ENCODE measurements around the gene ADRM1.

The ADRM1 gene

DNA sequence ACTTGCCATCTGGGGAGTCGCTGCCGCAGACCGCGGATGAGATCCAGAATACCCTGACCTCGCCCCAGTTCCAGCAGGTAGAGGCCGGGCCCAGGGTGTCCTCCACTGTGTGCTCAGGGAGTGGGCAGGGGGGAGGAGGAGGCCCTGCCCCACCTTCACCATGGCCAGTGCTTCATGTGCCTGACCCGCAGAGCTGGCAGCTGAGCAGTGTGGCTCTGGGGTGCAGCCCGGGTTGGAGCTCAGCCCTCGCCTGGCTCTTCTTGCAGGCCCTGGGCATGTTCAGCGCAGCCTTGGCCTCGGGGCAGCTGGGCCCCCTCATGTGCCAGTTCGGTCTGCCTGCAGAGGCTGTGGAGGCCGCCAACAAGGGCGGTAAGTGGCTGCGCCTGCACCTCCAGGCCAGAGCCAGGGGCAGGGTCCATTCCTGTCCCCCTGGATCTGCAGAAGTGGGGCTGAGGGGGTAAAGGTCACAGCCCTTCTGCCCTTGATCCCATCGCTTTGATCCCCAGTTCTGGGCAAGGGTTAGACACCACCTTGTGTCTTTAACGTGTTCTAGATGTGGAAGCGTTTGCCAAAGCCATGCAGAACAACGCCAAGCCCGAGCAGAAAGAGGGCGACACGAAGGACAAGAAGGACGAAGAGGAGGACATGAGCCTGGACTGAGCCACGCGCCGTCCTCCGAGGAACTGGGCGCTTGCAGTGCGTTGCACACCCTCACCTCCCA, 5.5 kb downstream of the ADRM1 start:
- Mint-ChIP-seq H3K9me3 (no peaks in the 10 kb centered on the region), H3K36me3 (ENCODE audit: low read depth) (peaks cover 10% of the 10 kb centered on the region), H3K4me1 (peaks cover 12% of the 10 kb centered on the region), H3K27me3 (ENCODE audit: low read depth) (no peaks in the 10 kb centered on the region), H3K4me3 (no peak overlapping the region), H3K27ac (no peak overlapping the region)
- TF ChIP-seq, protein P1, sequence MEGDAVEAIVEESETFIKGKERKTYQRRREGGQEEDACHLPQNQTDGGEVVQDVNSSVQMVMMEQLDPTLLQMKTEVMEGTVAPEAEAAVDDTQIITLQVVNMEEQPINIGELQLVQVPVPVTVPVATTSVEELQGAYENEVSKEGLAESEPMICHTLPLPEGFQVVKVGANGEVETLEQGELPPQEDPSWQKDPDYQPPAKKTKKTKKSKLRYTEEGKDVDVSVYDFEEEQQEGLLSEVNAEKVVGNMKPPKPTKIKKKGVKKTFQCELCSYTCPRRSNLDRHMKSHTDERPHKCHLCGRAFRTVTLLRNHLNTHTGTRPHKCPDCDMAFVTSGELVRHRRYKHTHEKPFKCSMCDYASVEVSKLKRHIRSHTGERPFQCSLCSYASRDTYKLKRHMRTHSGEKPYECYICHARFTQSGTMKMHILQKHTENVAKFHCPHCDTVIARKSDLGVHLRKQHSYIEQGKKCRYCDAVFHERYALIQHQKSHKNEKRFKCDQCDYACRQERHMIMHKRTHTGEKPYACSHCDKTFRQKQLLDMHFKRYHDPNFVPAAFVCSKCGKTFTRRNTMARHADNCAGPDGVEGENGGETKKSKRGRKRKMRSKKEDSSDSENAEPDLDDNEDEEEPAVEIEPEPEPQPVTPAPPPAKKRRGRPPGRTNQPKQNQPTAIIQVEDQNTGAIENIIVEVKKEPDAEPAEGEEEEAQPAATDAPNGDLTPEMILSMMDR (IDR thresholded peaks at IDR 0.05; ENCODE audit: unreplicated experiment in 3 of 3): no peak

DNA sequence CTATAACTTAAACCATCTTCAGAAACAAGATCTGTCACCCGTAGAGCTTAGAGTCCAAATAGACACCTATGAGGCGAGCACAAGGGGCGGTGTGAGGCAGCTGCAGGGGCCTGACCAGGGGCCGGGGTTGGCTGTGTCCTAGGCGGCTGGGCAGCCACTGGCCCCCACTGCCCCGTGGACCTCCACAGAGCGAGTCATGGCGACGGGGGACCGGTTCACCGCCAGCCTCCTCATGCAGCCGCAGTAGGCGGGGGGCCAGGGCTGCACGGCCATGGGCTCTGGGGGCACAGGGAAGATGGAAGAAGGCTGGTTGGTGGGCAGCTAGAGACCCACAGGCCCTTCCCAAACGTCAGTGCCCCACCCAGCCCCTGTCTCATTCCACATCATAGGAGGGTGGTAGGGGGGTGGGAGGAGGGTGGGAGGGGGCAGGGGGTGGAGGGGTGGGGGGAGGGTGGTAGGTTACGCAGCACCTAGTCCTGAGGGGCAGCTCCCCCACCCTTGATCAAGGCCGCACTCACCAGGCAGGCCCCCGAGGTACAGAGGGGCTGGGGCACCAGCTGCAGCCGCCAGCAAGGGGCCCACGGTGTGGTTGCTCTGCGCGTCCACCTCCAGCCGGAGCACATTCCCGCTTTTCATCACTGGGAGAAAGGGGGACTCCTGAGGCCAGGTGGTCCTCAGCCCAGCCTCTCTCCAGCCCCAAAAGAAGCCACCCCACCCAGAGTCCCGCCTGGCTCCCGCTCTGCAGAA, 6.6 kb downstream of the ADRM1 start:
- H3K27ac Mint-ChIP-seq: no peak overlapping the region
- H3K4me3 Mint-ChIP-seq: no peak overlapping the region
- TF ChIP-seq, protein P1 (IDR thresholded peaks at IDR 0.05; ENCODE audit: unreplicated experiment in 3 of 3): no peak
- no peaks in the 10 kb centered on the region for H3K27me3 Mint-ChIP-seq (ENCODE audit: low read depth)
- H3K9me3 Mint-ChIP-seq: no peaks in the 10 kb centered on the region
- H3K4me1 Mint-ChIP-seq: peaks cover 5% of the 10 kb centered on the region
- H3K36me3 Mint-ChIP-seq (ENCODE audit: low read depth): peaks cover 10% of the 10 kb centered on the region

DNA sequence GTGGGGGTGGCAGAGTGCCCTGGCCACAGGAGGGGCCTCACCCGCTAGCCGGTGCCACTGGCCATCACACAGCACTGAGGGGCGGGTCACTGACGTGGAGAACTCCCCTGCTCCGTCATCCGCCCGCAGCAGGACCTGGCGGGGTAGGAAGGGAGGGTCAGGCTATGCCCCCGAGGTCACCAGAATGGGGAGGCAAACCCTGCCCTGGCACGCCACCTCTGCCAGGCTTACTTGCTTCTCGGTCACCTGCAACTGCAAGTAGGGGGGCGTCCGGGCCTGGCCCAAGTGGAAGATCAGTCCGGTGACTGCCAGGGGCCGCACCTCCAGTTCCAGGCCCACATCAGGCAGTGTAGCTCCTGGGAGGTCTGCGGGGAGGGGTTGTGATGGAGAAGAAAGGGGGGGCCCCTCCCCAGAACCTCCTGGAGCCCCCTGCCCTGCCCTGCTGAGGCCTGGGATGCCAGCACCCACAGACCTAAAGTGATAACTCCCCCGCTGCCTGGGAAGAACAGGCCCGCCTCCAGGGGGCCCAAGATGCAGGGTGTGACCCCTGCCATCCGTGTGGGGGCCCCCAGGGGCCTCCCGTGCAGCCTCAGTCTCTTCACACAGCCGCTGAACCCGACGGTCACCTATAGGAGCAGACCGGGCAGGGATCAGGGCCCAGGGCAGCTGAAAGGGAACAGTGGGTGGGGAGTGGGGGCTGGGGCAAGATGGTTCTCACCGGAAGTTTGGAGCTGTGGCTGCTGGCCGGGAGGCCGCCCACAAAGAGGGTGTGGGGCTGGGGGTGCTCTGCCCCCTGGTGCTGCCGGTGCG, 7.4 kb downstream of the ADRM1 start:
- H3K36me3 Mint-ChIP-seq (ENCODE audit: low read depth): peaks cover 10% of the 10 kb centered on the region
- H3K27me3 Mint-ChIP-seq (ENCODE audit: low read depth): no peaks in the 10 kb centered on the region
- peaks cover 4% of the 10 kb centered on the region for H3K4me1 Mint-ChIP-seq
- H3K9me3 Mint-ChIP-seq: no peaks in the 10 kb centered on the region
- no peak overlapping the region for H3K4me3 Mint-ChIP-seq
- no peak overlapping the region for H3K27ac Mint-ChIP-seq
- TF ChIP-seq, protein P1 (IDR thresholded peaks at IDR 0.05; ENCODE audit: unreplicated experiment in 3 of 3): no peak

DNA sequence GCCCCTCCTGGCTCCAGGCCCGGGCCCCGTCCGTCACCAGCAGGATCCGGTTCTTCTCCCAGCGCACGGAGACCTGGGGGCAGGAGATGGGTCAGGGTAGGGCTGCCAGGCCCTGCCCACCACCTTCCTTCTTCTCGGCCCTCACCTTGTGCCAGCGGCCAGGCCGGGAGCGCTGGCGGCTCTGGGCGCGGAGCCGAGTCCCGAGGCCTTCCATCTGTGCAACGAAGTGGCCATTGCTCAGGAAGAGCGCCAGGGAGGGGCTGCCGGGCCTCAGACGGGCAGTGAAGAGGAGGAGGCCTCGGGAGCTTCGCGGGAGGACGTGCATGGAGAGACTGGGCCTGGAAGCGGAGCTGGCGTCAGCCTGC, 7.9 kb downstream of the ADRM1 start:
- H3K27ac Mint-ChIP-seq: no peak overlapping the region
- no peak overlapping the region for H3K4me3 Mint-ChIP-seq
- peaks cover 7% of the 10 kb centered on the region for H3K36me3 Mint-ChIP-seq (ENCODE audit: low read depth)
- H3K9me3 Mint-ChIP-seq: no peaks in the 10 kb centered on the region
- H3K27me3 Mint-ChIP-seq (ENCODE audit: low read depth): no peaks in the 10 kb centered on the region
- no peaks in the 10 kb centered on the region for H3K4me1 Mint-ChIP-seq
- TF ChIP-seq, protein P1 (IDR thresholded peaks at IDR 0.05; ENCODE audit: unreplicated experiment in 3 of 3): no peak

DNA sequence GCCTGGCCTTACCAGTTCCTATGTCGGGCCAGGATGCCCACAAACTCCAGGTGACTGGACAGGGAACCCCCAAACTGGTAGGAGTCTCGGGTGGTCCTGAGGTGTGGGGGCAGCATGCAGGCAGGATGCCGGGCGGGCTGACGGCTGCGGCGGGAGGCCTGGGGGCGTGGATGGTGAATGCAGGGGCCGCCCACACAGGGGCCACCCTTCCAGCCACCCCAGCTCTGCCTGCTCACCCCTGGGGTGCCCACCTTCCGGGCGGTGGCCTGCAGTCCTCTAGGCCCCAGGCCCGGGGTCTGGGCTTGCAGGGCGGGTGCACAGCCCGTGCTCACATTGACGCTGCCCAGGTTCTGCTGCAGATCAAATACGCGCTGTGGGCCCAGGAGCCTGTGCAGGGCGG, 8.4 kb downstream of the ADRM1 start:
- no peaks in the 10 kb centered on the region for H3K27me3 Mint-ChIP-seq (ENCODE audit: low read depth)
- no peaks in the 10 kb centered on the region for H3K9me3 Mint-ChIP-seq
- H3K36me3 Mint-ChIP-seq (ENCODE audit: low read depth): peaks cover 7% of the 10 kb centered on the region
- H3K4me3 Mint-ChIP-seq: no peak overlapping the region
- TF ChIP-seq, protein P1 (IDR thresholded peaks at IDR 0.05; ENCODE audit: unreplicated experiment in 3 of 3): no peak
- H3K4me1 Mint-ChIP-seq: no peaks in the 10 kb centered on the region
- no peak overlapping the region for H3K27ac Mint-ChIP-seq

Data from nephron (organoid).